IPS-NIHi7 (cell line): ENCODE results near the gene CARD11.

Experiments used
- DNase-seq: peaks from one replicate; pipeline ENCODE4 v3.0.0; 2012; ENCODE audit warnings: mixed read lengths; ENCODE audit errors: extremely low spot score

The CARD11 gene

GRCh38 chr7:3020416-3020815 lies 23.3 kb downstream of the CARD11 start:
- DNase-seq, result no peak

- no peak for DNase-seq
Observed at GRCh38 chr7:3019801-3020200, 23.9 kb downstream of the CARD11 start.

GRCh38 chr7:3013975-3014792 lies 29.5 kb downstream of the CARD11 start:
- DNase-seq, result no peak

GRCh38 chr7:3011211-3011852 lies 32.3 kb downstream of the CARD11 start:
- no peak for DNase-seq

GRCh38 chr7:3010161-3010560 lies 33.5 kb downstream of the CARD11 start:
- no peak for DNase-seq

- DNase-seq, result no peak
Observed at GRCh38 chr7:3009086-3009485, 34.6 kb downstream of the CARD11 start.

GRCh38 chr7:3008386-3008785 lies 35.3 kb downstream of the CARD11 start:
- DNase-seq, result no peak

GRCh38 chr7:3007696-3008095 lies 36.0 kb downstream of the CARD11 start:
- no peak for DNase-seq

GRCh38 chr7:3005257-3005656 lies 38.4 kb downstream of the CARD11 start:
- DNase-seq, result no peak

- no peak for DNase-seq
Observed at GRCh38 chr7:3003936-3004335, 39.7 kb downstream of the CARD11 start.

GRCh38 chr7:3002631-3003030 lies 41.0 kb downstream of the CARD11 start:
- DNase-seq, result no peak

GRCh38 chr7:3000566-3000965 lies 43.1 kb downstream of the CARD11 start:
- DNase-seq, result no peak

GRCh38 chr7:2999078-2999500 lies 44.6 kb downstream of the CARD11 start:
- no peak for DNase-seq

- DNase-seq, result no peak
Observed at GRCh38 chr7:2997014-2997413, 46.7 kb downstream of the CARD11 start.

GRCh38 chr7:2996141-2996540 lies 47.5 kb downstream of the CARD11 start:
- DNase-seq, result no peak

- no peak for DNase-seq
Observed at GRCh38 chr7:2993868-2994267, 49.8 kb downstream of the CARD11 start.

- DNase-seq, result no peak
Observed at GRCh38 chr7:2993396-2993795, 50.3 kb downstream of the CARD11 start.

GRCh38 chr7:2990949-2991470 lies 52.7 kb downstream of the CARD11 start:
- no peak for DNase-seq

- no peak for DNase-seq
Observed at GRCh38 chr7:2986561-2986960, 57.1 kb downstream of the CARD11 start.

GRCh38 chr7:2985866-2986265 lies 57.8 kb downstream of the CARD11 start:
- no peak for DNase-seq

- DNase-seq, result no peak
Observed at GRCh38 chr7:2984091-2984490, 59.6 kb downstream of the CARD11 start.

- no peak for DNase-seq
Observed at GRCh38 chr7:2983586-2983985, 60.1 kb downstream of the CARD11 start.

- DNase-seq, result no peak
Observed at GRCh38 chr7:2982831-2983230, 60.8 kb downstream of the CARD11 start.
